Esophagus muscularis mucosa (tissue), 4 donors: ENCODE data around the gene SLC22A16. TPM values are rescaled to one million over a fixed set of nuclear protein-coding genes. Genes with fewer than 3 reads are reported as not detected.

Experiments
- DNase-seq: peaks from one replicate; pipeline ENCODE4 v3.0.0-alpha.2; 2017; ENCODE audit errors: extremely low spot score
- H3K27ac ChIP-seq, 4 donors: fragments of 200-600 bp; sonication (generic); replicated peaks in 1 of 4; 1 replicate in 3 of 4; 2 replicates in 1 of 4; pipeline ENCODE4 v1.5.1; 2016 to 2019; ENCODE audit warnings: mild to moderate bottlenecking in 1 of 4
- H3K27me3 ChIP-seq, 4 donors: fragments of 200-600 bp; sonication (generic); one replicate each; pipeline versions ENCODE4 v1.5.1 to v1.6.0; 2016 to 2019
- H3K36me3 ChIP-seq, 4 donors: fragments of 200-600 bp; sonication (generic); one replicate each; pipeline ENCODE4 v1.5.1; 2016 to 2019
- H3K4me1 ChIP-seq, 4 donors: fragments of 200-600 bp; sonication (generic); one replicate each; pipeline ENCODE4 v1.5.1; 2016 to 2019
- H3K4me3 ChIP-seq, 4 donors: fragments of 200-600 bp; sonication (generic); 1 replicate in 2 of 4; 2 replicates in 2 of 4; pipeline ENCODE4 v1.5.1; 2016 to 2019; ENCODE audit warnings: mild to moderate bottlenecking in 4 of 4, moderate library complexity in 1 of 4
- H3K9me3 ChIP-seq, 4 donors: fragments of 200-600 bp; sonication (generic); 1 replicate in 3 of 4; 2 replicates in 1 of 4; pipeline ENCODE4 v1.5.1; 2016 to 2019
- CTCF ChIP-seq, 3 experiments: fragments of 200-600 bp in 2 of 3; fragments of 450-650 bp in 1 of 3; sonication (generic) in 2 of 3; IDR thresholded peaks; one replicate each; pipeline ENCODE4 v1.5.1; 2017 to 2019; ENCODE audit warnings: antibody characterized with exemption in 3 of 3, mild to moderate bottlenecking in 2 of 3, moderate library complexity in 1 of 3
- EP300 ChIP-seq: sonication (generic); formaldehyde crosslinking; IDR thresholded peaks from one replicate; pipeline ENCODE4 v1.6.1; 2017; ENCODE audit warnings: antibody characterized with exemption
- POLR2A ChIP-seq: fragments of 450-650 bp; IDR thresholded peaks from one replicate; pipeline ENCODE4 v1.6.1; 2017; ENCODE audit warnings: antibody characterized with exemption, moderate library complexity, mild to moderate bottlenecking, low read depth
- POLR2AphosphoS5 ChIP-seq, 2 donors: sonication (generic); formaldehyde crosslinking; IDR thresholded peaks; one replicate each; pipeline ENCODE4 v1.6.1; 2017; ENCODE audit warnings: antibody characterized with exemption in 2 of 2
- whole genome bisulfite sequencing: methylation state at CpG from one replicate; pipeline ENCODE4 v1.1.5; 2018; 5-methylcytosine and 5-hydroxymethylcytosine counted together
- intact Hi-C: fragments of 100-400 bp; cut with DNase I; formaldehyde crosslinking; loops from one replicate; pipeline ENCODE4 v1.15.1; 2023
- total RNA-seq, 4 donors: library from RNA; depleted of rRNA; stranded (reverse); fragments of >200 nt; gene quantifications; one replicate each; pipeline versions ENCODE4 v1.1.0 to v1.2.1, GENCODE V29; 2016

The SLC22A16 gene
- total RNA-seq, 4 donors from 2014 or later, result 0.50 TPM; not detected in 3

- DNase-seq, result no peak
- 54% methylated on average over 4 of the region's 4 CpGs for WGBS
- no peaks in the 10 kb centered on the region for H3K9me3 ChIP-seq
- H3K27ac ChIP-seq, result no peak overlapping the region
- intact Hi-C loops, result no loop called here
- no peak overlapping the region for H3K4me3 ChIP-seq
- no peaks in the 10 kb centered on the region for H3K27me3 ChIP-seq
- H3K4me1 ChIP-seq, result no peaks in the 10 kb centered on the region
- TF ChIP-seq POLR2A (no peak), POLR2AphosphoS5 (IDR thresholded peaks at IDR 0.05) (no peak), CTCF (IDR thresholded peaks at IDR 0.05) (no peak), EP300 (no peak)
- H3K36me3 ChIP-seq, result no peaks in the 10 kb centered on the region
These were observed 27.4 kb downstream of the SLC22A16 start for GRCh38 chr6:110448846-110449540.

GRCh38 chr6:110447761-110448160 is 28.7 kb downstream of the SLC22A16 start:
- no peaks in the 10 kb centered on the region for H3K4me1 ChIP-seq
- intact Hi-C loops, result no loop called here
- no peaks in the 10 kb centered on the region for H3K27me3 ChIP-seq
- H3K36me3 ChIP-seq, result no peaks in the 10 kb centered on the region
- no peaks in the 10 kb centered on the region for H3K9me3 ChIP-seq
- H3K4me3 ChIP-seq, result no peak overlapping the region
- no peak overlapping the region for H3K27ac ChIP-seq
- no peak for DNase-seq
- WGBS, result 89% methylated on average over 3 of the region's 3 CpGs
- TF ChIP-seq CTCF (IDR thresholded peaks at IDR 0.05) (no peak), EP300 (no peak), POLR2AphosphoS5 (IDR thresholded peaks at IDR 0.05) (no peak)

GRCh38 chr6:110446405-110446804 is 30.0 kb downstream of the SLC22A16 start:
- WGBS, result 82% methylated on average over 4 of the region's 4 CpGs
- H3K4me1 ChIP-seq, result no peaks in the 10 kb centered on the region
- no peak for DNase-seq
- H3K4me3 ChIP-seq, result no peak overlapping the region
- no peaks in the 10 kb centered on the region for H3K27me3 ChIP-seq
- no peak overlapping the region for H3K27ac ChIP-seq
- TF ChIP-seq EP300 (no peak), POLR2AphosphoS5 (IDR thresholded peaks at IDR 0.05) (no peak), POLR2A (no peak), CTCF (IDR thresholded peaks at IDR 0.05) (no peak)
- H3K36me3 ChIP-seq, result no peaks in the 10 kb centered on the region
- no peaks in the 10 kb centered on the region for H3K9me3 ChIP-seq
- intact Hi-C loops, result no loop called here

- TF ChIP-seq POLR2AphosphoS5 (IDR thresholded peaks at IDR 0.05) (no peak), CTCF (IDR thresholded peaks at IDR 0.05) (no peak), POLR2A (no peak), EP300 (no peak)
- Histone ChIP-seq H3K4me3 (no peak overlapping the region), H3K9me3 (no peaks in the 10 kb centered on the region), H3K4me1 (no peaks in the 10 kb centered on the region), H3K27me3 (no peaks in the 10 kb centered on the region), H3K27ac (no peak overlapping the region), H3K36me3 (no peaks in the 10 kb centered on the region)
- 80% methylated on average over 4 of the region's 4 CpGs for WGBS
- DNase-seq, result peak; percentile 55
- intact Hi-C loops, result no loop called here
These were observed 36.4 kb downstream of the SLC22A16 start for GRCh38 chr6:110440026-110440425.

GRCh38 chr6:110439356-110439755 is 37.1 kb downstream of the SLC22A16 start:
- peak; percentile 14 for DNase-seq
- H3K4me1 ChIP-seq, result no peaks in the 10 kb centered on the region
- H3K27ac ChIP-seq, result no peak overlapping the region
- intact Hi-C loops, result no loop called here
- no peaks in the 10 kb centered on the region for H3K9me3 ChIP-seq
- WGBS, result 55% methylated on average over 5 of the region's 5 CpGs
- no peak for TF ChIP-seq POLR2A
- no peak for TF ChIP-seq POLR2AphosphoS5 (IDR thresholded peaks at IDR 0.05)
- no peak for TF ChIP-seq CTCF (IDR thresholded peaks at IDR 0.05)
- TF ChIP-seq EP300, result no peak
- H3K36me3 ChIP-seq, result no peaks in the 10 kb centered on the region
- no peak overlapping the region for H3K4me3 ChIP-seq
- H3K27me3 ChIP-seq, result no peaks in the 10 kb centered on the region
